ENCODE data around the gene PDGFRB. TPM values are rescaled to one million over a fixed set of nuclear protein-coding genes. Genes with fewer than 3 reads are reported as not detected.

Gene PDGFRB
- total RNA-seq, 6 experiments from 2014 or later, result 6.8 to 19.5 (median 9.4) TPM

GRCh38 chr5:150108711-150109514 is 46.7 kb downstream of the PDGFRB start:
- H3K27me3 ChIP-seq, result no peaks in the 10 kb centered on the region
- TF ChIP-seq POLR2A (IDR thresholded peaks at IDR 0.05), result no peak

DNA sequence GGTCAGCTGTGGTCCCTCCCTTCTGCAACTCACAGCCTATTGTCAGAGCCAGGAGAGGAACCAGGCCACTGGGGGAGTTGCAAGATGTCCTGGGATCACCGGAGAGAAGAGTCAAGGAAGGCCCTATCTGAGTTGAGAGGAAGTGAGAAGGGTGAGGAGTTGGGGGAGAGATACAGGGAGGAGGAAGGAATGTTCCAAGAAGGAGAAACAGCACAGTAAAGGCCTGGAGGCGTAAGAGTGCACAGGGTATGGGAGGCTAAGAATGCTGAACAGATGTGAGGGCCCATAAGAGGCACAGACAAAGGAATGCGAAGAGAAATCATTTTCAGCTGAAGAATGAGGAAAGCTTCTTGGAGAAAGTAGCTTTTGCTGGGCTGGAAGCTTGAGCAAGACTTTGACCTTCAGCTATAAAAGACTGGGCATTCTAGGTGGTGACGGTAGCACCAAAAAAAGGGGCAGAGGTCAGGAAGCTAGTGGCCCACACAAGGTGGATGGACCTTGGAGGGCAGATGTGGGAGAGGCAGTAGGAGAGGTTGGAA is 47.7 kb downstream of the PDGFRB start:
- intact Hi-C loops (cut with DNase I), result no loop called here
- no peaks in the 10 kb centered on the region for H3K27me3 ChIP-seq
- TF ChIP-seq, protein P1, sequence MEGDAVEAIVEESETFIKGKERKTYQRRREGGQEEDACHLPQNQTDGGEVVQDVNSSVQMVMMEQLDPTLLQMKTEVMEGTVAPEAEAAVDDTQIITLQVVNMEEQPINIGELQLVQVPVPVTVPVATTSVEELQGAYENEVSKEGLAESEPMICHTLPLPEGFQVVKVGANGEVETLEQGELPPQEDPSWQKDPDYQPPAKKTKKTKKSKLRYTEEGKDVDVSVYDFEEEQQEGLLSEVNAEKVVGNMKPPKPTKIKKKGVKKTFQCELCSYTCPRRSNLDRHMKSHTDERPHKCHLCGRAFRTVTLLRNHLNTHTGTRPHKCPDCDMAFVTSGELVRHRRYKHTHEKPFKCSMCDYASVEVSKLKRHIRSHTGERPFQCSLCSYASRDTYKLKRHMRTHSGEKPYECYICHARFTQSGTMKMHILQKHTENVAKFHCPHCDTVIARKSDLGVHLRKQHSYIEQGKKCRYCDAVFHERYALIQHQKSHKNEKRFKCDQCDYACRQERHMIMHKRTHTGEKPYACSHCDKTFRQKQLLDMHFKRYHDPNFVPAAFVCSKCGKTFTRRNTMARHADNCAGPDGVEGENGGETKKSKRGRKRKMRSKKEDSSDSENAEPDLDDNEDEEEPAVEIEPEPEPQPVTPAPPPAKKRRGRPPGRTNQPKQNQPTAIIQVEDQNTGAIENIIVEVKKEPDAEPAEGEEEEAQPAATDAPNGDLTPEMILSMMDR (IDR thresholded peaks at IDR 0.05), result no peak
- TF ChIP-seq POLR2A (IDR thresholded peaks at IDR 0.05), result no peak
- H3K27ac ChIP-seq, result no peak overlapping the region
- 58% methylated on average over 4 of the region's 4 CpGs for WGBS (ENCODE audit: insufficient coverage, low coverage, low lambda C conversion rate, missing lambda C conversion rate)
- ATAC-seq (peak in 1 of 4 donors; percentile 12), DNase-seq (peak in 1 of 3 donors; percentile 33)
- no peaks in the 10 kb centered on the region for H3K36me3 ChIP-seq
- no peak overlapping the region for H3K4me3 ChIP-seq
- H3K9me3 ChIP-seq, result no peaks in the 10 kb centered on the region
- H3K4me1 ChIP-seq, result no peaks in the 10 kb centered on the region

More at GRCh38 chr5:150108711-150109514, 46.7 kb downstream of the PDGFRB start:
- Histone ChIP-seq H3K4me1 (no peaks in the 10 kb centered on the region), H3K27ac (no peak overlapping the region), H3K4me3 (no peak overlapping the region), H3K9me3 (no peaks in the 10 kb centered on the region), H3K36me3 (no peaks in the 10 kb centered on the region)
- peak in 1 of 3 donors; percentile 32 for DNase-seq
- 81% methylated on average over 6 of the region's 11 CpGs for WGBS (ENCODE audit: insufficient coverage, low coverage, low lambda C conversion rate, missing lambda C conversion rate)
- intact Hi-C loops (cut with DNase I), result no loop called here
- ATAC-seq, result no peak

- no peaks in the 10 kb centered on the region for H3K27me3 ChIP-seq
- H3K4me1 ChIP-seq, result no peaks in the 10 kb centered on the region
- H3K27ac ChIP-seq, result no peak overlapping the region
- ATAC-seq (no peak), DNase-seq (peak in 1 of 3 donors; percentile 24)
- H3K9me3 ChIP-seq, result no peaks in the 10 kb centered on the region
- TF ChIP-seq POLR2A (IDR thresholded peaks at IDR 0.05), result no peak
- TF ChIP-seq, protein P1 (IDR thresholded peaks at IDR 0.05), result no peak
- no peak overlapping the region for H3K4me3 ChIP-seq
- intact Hi-C loops (cut with DNase I), result no loop called here
- 77% methylated on average over 4 of the region's 4 CpGs for WGBS (ENCODE audit: insufficient coverage, low coverage, low lambda C conversion rate, missing lambda C conversion rate)
- H3K36me3 ChIP-seq, result no peaks in the 10 kb centered on the region
Measured at GRCh38 chr5:150106674-150107426, 48.8 kb downstream of the PDGFRB start.

DNA sequence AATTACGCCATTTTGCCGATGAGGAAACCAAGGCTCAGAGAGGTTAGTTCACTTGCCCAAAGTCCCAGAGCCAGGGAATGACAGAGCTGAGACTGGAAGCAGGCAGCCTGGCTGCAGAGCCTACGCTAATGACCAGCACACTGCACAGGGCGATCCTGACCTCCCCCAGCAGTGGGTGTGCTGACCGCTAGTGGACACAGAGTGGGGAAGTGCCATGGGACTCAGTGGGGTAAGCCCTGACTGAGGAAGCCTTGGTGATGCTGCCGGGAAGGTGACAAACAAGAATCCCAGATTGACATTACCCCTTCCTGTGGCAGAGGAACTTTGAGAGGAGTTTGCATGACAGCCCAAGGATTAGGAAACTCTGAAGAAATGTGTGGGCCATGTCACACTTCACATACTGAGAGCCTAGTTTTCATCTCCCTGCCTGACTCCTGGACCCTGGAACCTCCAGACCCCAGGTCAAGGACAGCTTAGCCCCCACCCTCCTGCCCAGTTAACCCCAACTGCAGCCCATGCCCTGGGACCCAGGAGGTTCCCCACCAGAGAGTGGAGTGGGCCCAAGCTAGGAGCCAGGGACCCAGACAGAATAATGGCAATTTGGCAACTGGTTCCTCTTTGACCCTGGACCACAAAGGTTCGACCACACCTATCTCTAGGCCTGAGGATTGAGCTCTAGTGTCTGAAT is 49.6 kb downstream of the PDGFRB start:
- DNase-seq (peak in 1 of 3 donors; percentile 40), ATAC-seq (peak; percentile 43 to 73 (median 68))
- Histone ChIP-seq H3K4me1 (no peaks in the 10 kb centered on the region), H3K27me3 (no peaks in the 10 kb centered on the region), H3K4me3 (no peak overlapping the region), H3K27ac (no peak overlapping the region), H3K36me3 (no peaks in the 10 kb centered on the region), H3K9me3 (no peaks in the 10 kb centered on the region)
- intact Hi-C loops (cut with DNase I), result no loop called here
- WGBS (ENCODE audit: insufficient coverage, low coverage, low lambda C conversion rate, missing lambda C conversion rate), result 67% methylated on average over 3 of the region's 7 CpGs
- TF ChIP-seq POLR2A (IDR thresholded peaks at IDR 0.05), result no peak
- TF ChIP-seq, protein P1 (IDR thresholded peaks at IDR 0.05), result no peak

All from right lobe of liver (tissue), 6 donors.